Stimulated activated CD8-positive, alpha-beta memory T cell treated with anti-CD3 and anti-CD28 coated beads, Interleukin-12 subunit alpha, Interleukin-12 subunit beta, amount 100 ng/mL, for 4 hours (primary cell): ENCODE data around the gene MYL2.
"Not testable (repeated sequence)": the region's sequence is repeated elsewhere in the genome, so short reads cannot be mapped to it uniquely, and the experiment has no call there.

Source experiments
- DNase-seq: peaks from one replicate; pipeline ENCODE4 v3.0.0-alpha.2; 2020; ENCODE audit warnings: low read depth

The MYL2 gene, protein sequence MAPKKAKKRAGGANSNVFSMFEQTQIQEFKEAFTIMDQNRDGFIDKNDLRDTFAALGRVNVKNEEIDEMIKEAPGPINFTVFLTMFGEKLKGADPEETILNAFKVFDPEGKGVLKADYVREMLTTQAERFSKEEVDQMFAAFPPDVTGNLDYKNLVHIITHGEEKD

DNA sequence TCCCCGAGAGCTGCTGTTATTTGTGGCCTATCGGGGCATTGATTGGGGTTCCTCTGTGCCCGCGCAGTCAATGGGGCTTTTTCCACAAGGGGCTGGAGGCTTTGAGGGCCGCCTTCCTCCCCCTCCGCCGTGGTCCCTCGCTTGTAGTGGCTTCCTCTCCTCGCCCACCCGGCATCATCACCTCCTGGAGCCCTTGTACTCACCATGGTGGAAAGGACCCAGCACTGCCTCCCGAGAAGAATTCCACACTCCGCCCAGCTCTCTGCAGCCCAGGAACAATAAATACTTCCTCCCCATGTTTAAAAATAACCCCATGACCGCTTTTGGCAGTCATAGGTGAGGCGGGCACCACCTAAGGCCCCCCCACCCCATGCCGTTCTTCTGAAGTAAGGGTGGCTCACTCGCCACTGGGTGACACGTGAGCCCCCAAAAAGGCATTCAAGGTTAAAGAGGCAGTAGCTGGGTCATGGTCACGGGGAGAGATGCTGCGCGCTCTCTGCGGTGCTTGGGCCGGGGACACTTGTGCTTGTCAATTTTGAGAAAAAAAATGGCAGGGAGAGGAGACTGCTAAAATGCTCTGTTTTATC lies at the start of gene MYL2:
Gene MYL2, minus strand, starts transcription at position 256 of the 587 bp plus-strand sequence. Its CDS starts 50 bp downstream, at position 206.
- DNase-seq: no peak

- no peak for DNase-seq
These were observed 45.8 kb upstream of the MYL2 start for GRCh38 chr12:110966081-110966760.

DNA sequence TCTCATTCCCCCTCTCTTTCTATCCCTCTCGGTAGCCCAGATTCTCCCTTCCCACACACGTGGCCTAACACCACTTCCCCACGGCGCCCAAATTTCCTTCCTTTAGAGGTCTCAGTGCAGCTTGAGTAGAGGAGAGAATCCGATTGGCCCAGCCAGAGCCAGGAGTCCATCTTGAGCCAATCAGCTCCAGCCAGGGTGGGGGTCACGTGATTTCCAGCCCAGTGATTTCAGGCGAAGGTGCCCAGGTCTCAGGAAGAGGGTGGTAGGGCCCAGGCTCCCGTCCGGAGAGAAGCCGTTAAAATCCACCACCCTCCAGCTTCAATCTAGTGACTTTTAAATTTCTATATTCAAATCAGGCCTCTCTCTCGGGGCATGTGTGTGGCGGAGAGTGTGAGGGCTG lies 45.2 kb upstream of the MYL2 start:
- DNase-seq: no peak

DNA sequence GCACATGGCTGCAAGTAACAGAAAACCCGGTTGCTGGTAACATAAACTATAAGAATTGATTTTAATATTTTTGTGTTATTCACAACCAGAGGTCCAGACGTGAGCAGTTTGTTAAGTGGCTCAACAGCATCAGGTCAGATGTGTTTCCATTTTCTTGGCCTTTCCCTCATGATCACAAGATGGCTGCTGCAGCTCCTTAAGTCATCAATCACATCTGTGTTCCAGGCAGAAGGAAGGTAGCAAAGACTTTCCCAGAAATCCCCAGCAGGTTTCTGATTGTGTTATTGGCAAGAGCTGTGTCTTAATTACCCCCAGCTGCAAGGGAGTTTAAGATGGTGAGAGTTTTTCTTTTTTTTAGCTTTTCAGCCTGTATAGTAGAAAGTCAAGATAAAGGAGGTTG lies 40.4 kb upstream of the MYL2 start:
- no peak for DNase-seq

DNA sequence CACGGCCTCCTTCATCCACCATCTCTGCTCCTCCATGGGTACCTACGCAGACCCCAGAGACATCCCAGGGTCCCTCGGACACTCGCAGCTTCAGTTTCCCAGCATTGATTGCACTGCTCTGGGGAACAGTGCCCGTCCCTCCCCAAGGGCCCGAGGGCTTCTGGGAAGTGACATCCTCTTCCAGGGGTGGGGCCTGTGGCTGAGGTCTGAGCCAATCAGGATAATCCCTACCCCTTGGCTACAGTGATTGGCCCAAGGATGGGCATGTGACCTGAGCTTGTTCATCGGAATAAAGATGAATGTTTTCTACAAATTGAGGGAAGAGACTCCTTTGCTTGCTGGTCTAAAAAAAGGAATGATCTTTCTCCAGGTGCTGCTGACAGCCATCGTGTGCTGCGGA lies 37.3 kb upstream of the MYL2 start:
- no peak for DNase-seq

GRCh38 chr12:110957159-110957558 lies 36.8 kb upstream of the MYL2 start:
- DNase-seq: no peak

DNA sequence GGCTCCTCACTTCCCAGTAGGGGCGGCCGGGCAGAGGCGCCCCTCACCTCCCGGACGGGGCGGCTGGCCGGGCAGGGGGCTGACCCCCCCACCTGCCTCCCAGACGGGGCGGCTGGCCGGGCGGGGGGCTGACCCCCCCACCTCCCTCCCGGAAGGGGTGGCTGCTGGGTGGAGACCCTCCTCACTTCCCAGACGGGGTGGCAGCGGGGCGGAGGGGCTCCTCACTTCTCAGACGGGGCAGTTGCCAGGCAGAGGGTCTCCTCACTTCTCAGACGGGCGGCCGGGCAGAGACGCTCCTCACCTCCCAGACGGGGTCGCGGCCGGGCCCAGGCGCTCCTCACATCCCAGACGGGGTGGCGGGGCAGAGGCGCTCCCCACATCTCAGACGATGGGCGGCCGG lies 30.5 kb upstream of the MYL2 start:
- not testable (repeated sequence) for DNase-seq

DNA sequence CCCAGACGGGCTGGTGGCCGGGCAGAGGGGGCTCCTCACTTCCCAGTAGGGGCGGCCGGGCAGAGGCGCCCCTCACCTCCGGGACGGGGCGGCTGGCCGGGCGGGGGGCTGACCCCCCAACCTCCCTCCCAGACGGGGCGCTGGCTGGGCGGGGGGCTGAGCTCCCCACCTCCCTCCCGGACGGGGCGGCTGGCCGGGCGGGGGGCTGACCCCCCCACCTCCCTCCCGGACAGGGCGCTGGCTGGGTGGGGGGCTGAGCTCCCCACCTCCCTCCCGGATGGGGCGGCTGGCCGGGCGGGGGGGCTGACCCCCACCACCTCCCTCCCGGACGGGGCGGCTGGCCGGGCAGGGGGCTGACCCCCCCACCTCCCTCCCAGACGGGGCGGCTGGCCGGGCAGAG lies 30.1 kb upstream of the MYL2 start:
- not testable (repeated sequence) for DNase-seq

DNA sequence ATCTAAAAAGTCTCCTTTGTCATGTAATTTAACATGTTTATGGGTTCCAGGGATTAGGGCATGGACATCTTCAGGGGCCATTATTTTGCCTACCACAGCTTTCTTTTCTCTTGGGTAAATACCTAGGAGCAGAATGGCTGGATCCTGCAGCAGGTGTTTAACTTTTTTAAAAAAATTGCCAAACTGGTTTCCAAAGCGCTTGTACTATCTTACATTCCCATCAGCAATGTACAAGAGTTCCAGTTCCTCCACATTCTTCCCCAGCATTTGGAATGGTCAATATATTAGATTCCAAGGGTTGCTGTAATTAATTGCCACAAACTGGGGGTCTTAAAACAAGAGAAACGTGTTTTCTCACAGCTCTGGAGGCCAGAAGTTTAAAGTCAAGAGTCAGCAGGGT lies 27.7 kb upstream of the MYL2 start:
- DNase-seq: no peak

GRCh38 chr12:110943373-110943772 lies 23.0 kb upstream of the MYL2 start:
- DNase-seq: no peak

GRCh38 chr12:110941391-110941790 lies 21.0 kb upstream of the MYL2 start:
- DNase-seq: no peak

GRCh38 chr12:110940933-110941332 lies 20.6 kb upstream of the MYL2 start:
- no peak for DNase-seq

DNA sequence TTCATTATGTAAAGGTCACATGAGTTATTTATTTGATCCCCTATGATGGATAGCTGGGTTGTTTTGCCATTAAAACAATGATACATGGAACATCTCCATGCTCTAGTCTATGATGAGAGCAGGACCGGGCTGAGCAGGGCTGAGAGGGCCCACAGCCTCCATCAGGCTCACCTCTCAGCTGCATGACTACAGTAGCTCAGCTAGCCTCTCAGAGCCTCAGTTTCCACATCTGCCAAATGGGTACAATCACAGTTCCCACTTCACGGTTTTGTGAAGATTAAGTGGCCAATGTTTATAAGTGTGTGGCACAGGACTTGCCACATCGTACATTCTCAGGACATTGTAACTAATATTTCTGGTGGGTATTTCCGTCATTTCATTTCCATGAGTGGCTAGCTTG lies 19.9 kb upstream of the MYL2 start:
- no peak for DNase-seq

DNA sequence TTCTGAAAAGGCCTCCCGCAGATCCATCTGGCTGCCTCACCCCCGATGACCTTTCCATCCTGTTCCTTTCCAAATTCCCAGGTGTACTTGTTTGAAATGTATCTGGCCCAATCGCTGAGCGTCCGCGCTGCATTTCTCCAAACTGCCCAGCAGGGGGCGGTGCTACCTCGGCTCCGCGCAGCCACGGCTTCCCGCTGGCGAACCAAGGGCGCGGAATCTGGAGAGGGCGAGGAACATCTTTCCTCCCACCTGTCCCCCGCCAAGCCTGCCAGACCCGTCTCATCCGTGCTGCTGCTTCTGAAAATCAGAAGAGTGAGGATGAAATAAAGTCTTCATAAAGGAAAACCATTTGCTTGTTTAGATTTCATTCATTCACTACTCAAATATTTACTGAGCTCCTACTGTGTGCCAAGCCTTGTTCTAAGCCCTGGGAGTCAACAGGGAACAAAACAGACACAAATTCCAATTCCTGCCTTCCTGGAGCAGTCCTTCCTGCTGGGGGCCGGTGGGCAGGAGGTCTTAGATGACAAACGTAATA lies 16.8 kb upstream of the MYL2 start:
- DNase-seq: peak; percentile 17

- DNase-seq: no peak
These were observed 16.2 kb upstream of the MYL2 start for GRCh38 chr12:110936367-110937103.

DNA sequence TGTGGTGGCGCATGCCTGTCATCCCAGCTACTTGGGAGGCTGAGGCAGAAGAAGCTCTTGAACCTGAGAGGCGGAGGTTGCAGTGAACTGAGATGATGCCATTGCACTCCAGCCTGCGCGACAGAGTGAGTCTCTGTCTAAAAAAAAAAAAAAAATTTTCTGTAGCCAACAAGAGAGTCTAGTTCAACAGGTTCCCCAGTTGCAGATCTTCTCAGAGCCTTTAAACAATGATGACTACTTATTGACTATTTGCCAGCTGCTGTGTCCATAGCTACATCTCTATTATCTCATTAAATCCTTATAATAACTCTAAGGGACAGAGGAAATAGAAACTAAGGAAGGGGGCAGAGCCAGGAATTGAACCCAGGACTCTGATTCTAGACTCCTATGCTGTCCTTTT lies 15.2 kb upstream of the MYL2 start:
- DNase-seq: no peak

GRCh38 chr12:110934093-110934852 lies 13.9 kb upstream of the MYL2 start:
- no peak for DNase-seq

DNA sequence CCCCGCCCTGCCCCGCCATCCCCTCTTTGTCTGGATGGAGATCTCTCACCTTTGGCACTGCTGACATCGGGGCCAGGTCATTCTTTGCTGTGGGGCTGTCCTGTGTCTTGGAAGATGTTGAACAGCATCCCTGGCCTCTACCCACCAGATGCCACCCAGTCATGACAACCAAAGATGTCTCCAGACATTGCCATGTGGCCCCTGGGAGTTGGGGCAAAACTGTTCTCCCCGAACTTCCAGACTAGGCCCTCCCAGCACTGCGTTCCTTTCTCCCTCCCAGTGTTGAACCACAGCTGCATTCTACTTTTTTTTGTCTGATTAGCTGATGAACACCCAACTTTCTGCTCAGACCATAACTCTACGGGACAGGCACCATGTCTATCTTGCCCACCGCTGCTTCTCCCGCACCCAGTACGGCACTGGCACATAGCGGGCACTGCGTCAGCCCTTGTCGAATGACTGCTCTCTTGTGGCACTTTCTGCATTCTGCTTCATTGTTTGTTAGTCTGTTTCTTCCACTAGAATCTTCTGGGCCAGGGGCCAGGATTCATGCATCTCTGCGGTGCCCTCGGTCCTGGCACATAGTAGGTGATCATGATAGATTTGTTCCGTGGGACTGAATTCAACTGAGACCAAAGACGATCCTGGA lies 13.1 kb upstream of the MYL2 start:
- no peak for DNase-seq

DNA sequence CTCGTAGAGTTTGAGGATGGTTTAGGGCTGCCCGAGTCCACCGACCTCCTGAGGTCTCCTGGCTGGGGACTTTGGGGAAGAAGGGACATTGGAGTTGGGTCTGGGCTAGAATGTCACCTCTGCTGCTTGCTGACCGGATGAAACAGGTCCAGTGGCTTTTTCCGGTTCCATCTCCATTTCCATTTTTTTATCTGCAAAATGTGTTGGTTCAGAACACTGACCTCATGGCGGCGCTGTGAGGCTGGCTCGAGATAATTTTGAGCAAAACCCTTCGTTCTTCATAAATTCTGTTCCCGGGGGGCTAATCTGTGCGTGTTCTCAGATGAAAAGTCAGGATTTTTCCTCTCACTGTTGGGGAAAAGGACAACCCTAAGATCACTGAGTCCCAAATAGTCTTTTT lies 11.7 kb upstream of the MYL2 start:
- DNase-seq: no peak

GRCh38 chr12:110931315-110931728 lies 10.9 kb upstream of the MYL2 start:
- DNase-seq: no peak
